PC-9 (cell line): ENCODE data around the gene KCNQ1OT1.

Experiments
- EZH2 ChIP-seq: fragments of 200-600 bp; sonication (generic); IDR thresholded peaks from 2 replicates; pipeline ENCODE4 v1.8.0; 2017; ENCODE audit warnings: antibody characterized with exemption, low read depth
- TF ChIP-seq, protein P1 (sequence below): fragments of 200-600 bp; sonication (generic); conservative IDR thresholded peaks from 2 replicates; pipeline ENCODE4 v1.6.1; 2017; ENCODE audit warnings: mixed run types, antibody characterized with exemption, mild to moderate bottlenecking, moderate library complexity

DNA sequence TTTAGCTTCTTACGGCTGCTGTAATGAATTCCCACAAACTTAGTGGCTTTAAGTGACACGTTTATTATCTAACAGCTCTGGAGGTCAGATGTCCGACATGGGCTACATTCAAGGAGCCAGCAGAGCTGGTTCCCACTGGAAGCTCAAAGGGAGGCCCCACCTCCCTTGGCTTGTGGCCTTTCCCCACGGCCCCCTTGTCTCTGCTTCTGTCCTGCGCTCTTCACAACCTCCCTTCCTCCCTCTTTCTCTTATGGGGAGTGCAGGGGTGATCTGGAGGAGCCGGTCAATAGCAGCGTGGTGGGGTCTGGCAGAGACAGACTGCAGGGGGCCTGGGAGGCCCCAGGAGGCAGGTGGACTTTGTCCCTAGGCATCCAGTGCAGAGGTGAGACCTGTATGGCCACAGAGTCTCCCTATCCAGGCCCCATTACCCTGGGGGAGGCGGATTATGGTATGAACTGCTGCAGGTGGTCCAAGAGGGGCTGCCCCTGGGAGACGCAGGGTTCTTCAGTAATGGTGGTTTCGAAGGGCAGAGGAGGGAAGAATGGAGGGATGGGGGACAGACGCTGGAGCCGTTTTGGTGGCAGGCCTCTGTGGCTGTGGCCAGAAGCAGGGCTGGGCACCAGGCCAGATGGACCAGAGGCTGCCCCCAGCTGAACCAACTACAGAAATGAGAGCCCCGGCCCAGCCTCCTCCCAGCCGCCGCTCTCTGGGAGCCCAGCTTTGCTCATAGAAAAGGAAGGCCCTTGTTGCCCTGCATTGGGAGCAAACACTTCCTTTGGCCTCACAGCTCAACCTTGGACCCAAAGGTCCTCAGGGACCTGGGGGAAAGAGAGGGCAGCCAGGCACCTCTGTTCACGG is 30.7 kb upstream of the KCNQ1OT1 start:
- TF ChIP-seq, protein P1, sequence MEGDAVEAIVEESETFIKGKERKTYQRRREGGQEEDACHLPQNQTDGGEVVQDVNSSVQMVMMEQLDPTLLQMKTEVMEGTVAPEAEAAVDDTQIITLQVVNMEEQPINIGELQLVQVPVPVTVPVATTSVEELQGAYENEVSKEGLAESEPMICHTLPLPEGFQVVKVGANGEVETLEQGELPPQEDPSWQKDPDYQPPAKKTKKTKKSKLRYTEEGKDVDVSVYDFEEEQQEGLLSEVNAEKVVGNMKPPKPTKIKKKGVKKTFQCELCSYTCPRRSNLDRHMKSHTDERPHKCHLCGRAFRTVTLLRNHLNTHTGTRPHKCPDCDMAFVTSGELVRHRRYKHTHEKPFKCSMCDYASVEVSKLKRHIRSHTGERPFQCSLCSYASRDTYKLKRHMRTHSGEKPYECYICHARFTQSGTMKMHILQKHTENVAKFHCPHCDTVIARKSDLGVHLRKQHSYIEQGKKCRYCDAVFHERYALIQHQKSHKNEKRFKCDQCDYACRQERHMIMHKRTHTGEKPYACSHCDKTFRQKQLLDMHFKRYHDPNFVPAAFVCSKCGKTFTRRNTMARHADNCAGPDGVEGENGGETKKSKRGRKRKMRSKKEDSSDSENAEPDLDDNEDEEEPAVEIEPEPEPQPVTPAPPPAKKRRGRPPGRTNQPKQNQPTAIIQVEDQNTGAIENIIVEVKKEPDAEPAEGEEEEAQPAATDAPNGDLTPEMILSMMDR: no peak
- TF ChIP-seq EZH2: no peak
